Kidney epithelial cell (primary cell): ENCODE data around the gene FOXO3B. TPM values are rescaled to one million over a fixed set of nuclear protein-coding genes. Genes with fewer than 3 reads are reported as not detected.
"Not testable (repeated sequence)": the region's sequence is repeated elsewhere in the genome, so short reads cannot be mapped to it uniquely, and the experiment has no call there.

ENCODE experiments used
- DNase-seq: peaks from one replicate; pipeline ENCODE4 v3.0.0-alpha.2; 2010; ENCODE audit warnings: low read depth
- H3K27me3 ChIP-seq: 2 replicates; pipeline ENCODE4 v1.6.0; 2011; ENCODE audit warnings: low read length; ENCODE audit not compliant: control insufficient read depth, insufficient read depth
- H3K36me3 ChIP-seq: 2 replicates; pipeline ENCODE4 v1.5.1; 2011; ENCODE audit warnings: low read length; ENCODE audit not compliant: control insufficient read depth, insufficient read depth
- H3K4me3 ChIP-seq: 2 replicates; pipeline ENCODE4 v1.5.1; 2011; ENCODE audit warnings: low read depth, mild to moderate bottlenecking, control low read depth, low read length
- CTCF ChIP-seq: IDR thresholded peaks from 2 replicates; pipeline ENCODE4 v1.5.1; 2011; ENCODE audit warnings: mild to moderate bottlenecking, moderate library complexity, low read length, control low read depth, inconsistent platforms; ENCODE audit not compliant: insufficient read depth, poor library complexity, severe bottlenecking
- total RNA-seq: library from RNA; depleted of rRNA; stranded (reverse); fragments of >200 nt; gene quantifications from 2 replicates; pipeline ENCODE4 v1.2.3, GENCODE V29; 2015

FOXO3B gene
- 18.2 and 18.6 TPM in 2 replicates for total RNA-seq

DNA sequence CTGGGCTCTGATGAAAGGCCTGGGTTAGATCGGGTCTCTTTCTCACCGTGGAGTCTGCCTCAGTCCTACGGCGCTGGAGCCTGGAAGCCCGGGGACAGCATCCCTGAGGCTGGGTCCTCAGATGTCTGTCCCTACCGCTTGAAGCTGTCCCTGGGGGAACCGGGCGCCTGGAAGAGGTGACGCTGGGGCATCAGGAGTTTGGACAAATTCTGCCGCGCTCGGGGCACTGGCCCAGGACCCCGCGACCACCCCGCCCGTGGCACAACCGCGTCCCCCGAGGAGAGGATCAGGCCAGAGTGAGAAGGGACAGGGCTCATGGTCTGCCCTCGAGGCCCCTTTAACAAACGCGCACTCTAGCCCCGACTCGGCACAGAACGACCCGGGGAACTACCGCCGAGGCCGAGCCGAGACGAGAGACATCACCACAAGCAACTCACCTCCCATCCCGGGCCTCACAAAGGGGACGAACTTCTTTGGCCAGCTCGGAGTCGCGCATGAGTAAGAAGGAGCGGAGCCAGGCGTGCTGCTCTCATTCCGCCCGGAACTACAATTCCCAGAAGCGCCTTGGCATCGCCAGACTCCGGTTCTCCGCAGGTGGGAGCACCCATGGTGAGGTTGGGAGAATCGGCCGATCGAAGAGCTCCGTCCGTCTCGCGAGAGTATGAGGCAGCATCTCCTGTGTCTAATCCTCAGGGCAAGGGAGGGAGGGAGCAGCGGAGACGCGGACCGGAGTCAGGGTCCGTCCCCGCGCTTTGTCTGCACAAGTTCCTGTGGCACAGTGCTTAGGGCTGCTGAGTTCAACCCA is at the start of gene FOXO3B:
Gene FOXO3B, minus strand, starts transcription at position 548 of the 805 bp plus-strand sequence. CDS start 663 bp downstream, outside the sequence.
- not testable (repeated sequence) for H3K36me3 ChIP-seq, H3K27me3 ChIP-seq
- DNase-seq = peak; percentile 85
- H3K4me3 ChIP-seq = peak within 1 kb of the TSS; percentile 41

- not testable (repeated sequence) for H3K27me3 ChIP-seq, H3K36me3 ChIP-seq, H3K4me3 ChIP-seq, DNase-seq
Measured at GRCh38 chr17:18723509-18723908, 41.4 kb upstream of the FOXO3B start.

- H3K36me3 ChIP-seq, DNase-seq: not testable (repeated sequence)
Measured at GRCh38 chr17:18722612-18723011, 40.5 kb upstream of the FOXO3B start.

DNA sequence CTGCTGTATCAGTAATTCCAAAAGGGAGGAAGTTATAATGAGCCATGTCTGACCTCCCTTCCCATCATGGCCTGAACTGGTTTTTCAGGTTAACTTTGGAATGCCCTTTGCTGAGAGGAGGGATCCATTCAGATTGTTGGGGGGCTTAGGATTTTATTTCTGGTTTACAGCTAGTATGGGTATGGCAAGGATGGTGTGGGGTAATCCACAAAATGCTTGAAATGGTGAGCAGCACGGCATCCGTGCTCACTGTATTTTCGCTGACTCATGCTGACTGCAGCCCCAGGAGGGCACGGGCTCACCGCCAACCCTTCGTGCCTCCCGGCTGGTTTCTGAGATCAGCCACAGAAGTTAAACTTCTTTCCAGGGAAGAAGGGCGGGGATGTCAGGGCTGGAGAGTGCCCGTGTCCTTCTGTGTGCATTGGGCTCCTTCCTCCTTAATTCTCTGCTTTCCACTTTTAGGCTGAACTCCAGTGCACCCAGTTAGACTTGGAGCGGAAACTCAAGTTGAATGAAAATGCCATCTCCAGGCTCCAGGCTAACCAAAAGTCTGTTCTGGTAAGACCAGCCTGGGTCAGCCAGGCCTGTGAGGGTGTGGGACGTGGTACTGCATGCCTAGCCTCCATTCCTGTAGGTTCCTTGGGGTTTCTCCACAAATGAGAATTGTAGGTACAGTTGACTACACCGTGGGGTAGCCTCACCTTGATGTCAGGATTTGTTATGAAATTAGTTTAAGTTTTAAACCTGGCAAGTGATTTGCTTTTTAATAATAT is 39.8 kb upstream of the FOXO3B start:
- H3K27me3 ChIP-seq, H3K36me3 ChIP-seq, H3K4me3 ChIP-seq, DNase-seq: not testable (repeated sequence)

More at GRCh38 chr17:18722612-18723011, 40.5 kb upstream of the FOXO3B start:
- H3K4me3 ChIP-seq, H3K27me3 ChIP-seq: not testable (repeated sequence)

- not testable (repeated sequence) for H3K27me3 ChIP-seq, H3K4me3 ChIP-seq, H3K36me3 ChIP-seq, DNase-seq
Measured at GRCh38 chr17:18719428-18720110, 37.5 kb upstream of the FOXO3B start.

GRCh38 chr17:18718643-18719427 is 36.7 kb upstream of the FOXO3B start:
- not testable (repeated sequence) for H3K27me3 ChIP-seq, H3K4me3 ChIP-seq, H3K36me3 ChIP-seq
- peak; percentile 51 for DNase-seq

GRCh38 chr17:18712354-18712999 is 30.4 kb upstream of the FOXO3B start:
- TF ChIP-seq CTCF = peak; percentile 27
- H3K27me3 ChIP-seq, H3K36me3 ChIP-seq, H3K4me3 ChIP-seq: not testable (repeated sequence)
- peak; percentile 9 for DNase-seq

GRCh38 chr17:18708215-18708614 is 26.1 kb upstream of the FOXO3B start:
- H3K27me3 ChIP-seq, DNase-seq, H3K4me3 ChIP-seq, H3K36me3 ChIP-seq: not testable (repeated sequence)

DNA sequence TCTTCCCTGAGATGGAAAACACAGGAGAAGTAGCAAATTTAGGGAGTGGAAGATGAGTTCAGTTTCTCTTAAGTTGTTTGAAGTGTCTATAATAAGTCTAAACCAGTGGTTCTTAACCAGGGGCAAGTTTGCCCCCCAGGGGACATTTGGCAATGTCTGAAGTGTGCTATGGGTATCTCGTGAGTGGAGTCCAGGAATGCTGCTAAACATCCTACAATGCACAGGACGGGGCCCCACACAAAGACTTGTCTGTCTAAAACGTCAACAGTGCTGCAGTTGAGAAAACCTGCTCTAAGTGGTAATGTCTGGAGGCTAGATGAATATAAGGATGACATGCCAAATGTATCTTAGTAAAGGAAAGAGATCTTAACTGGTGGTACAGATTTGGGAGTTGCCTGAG is 23.8 kb upstream of the FOXO3B start:
- DNase-seq, H3K4me3 ChIP-seq, H3K27me3 ChIP-seq, H3K36me3 ChIP-seq: not testable (repeated sequence)

GRCh38 chr17:18698473-18699103 is 16.5 kb upstream of the FOXO3B start:
- not testable (repeated sequence) for DNase-seq, H3K36me3 ChIP-seq, H3K27me3 ChIP-seq
- peak overlapping the region; percentile 65 for H3K4me3 ChIP-seq

- not testable (repeated sequence) for H3K27me3 ChIP-seq, H3K36me3 ChIP-seq, H3K4me3 ChIP-seq, DNase-seq
Measured at GRCh38 chr17:18695143-18695542, 13.0 kb upstream of the FOXO3B start.

DNA sequence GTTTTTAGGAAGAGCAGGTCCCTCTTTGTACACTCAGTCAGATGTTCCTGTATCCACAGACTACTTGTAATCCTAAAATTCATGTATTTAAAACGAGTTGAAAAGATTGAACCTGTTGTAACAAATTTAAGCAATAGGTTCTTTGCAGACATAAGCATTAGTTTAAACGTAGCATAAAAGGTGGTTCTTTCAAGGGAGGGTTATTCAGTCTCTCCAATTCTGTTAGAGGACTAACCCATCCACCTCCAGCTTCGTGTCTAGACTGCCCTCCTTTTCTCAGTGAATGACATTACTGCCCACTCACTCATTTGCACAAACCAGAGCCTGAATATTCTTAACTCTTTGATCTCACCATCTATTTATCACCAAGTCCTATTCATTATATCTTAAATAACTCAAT is 554 bp upstream of the FOXO3B start:
- DNase-seq, H3K27me3 ChIP-seq, H3K36me3 ChIP-seq: not testable (repeated sequence)
- H3K4me3 ChIP-seq = peak overlapping the region; percentile 41
